A673 (cell line): ENCODE data around the gene CSNK1D.

Experiments
- EZH2 ChIP-seq: fragments of 200-600 bp; sonication (generic); IDR thresholded peaks from 2 replicates; pipeline ENCODE4 v1.6.1; 2017; ENCODE audit warnings: borderline replicate concordance, low read depth, mild to moderate bottlenecking, mixed read lengths, antibody characterized with exemption, low read length; ENCODE audit not compliant: poor library complexity, severe bottlenecking
- TF ChIP-seq, protein P1 (sequence below): fragments of 300-800, 200-600 bp; sonication (generic); conservative IDR thresholded peaks from 2 replicates; pipeline ENCODE4 v1.5.1; 2017; ENCODE audit warnings: low read depth, mild to moderate bottlenecking, antibody characterized with exemption, low read length, moderate library complexity, mixed read lengths

GRCh38 chr17:82235056-82235774 lies 38.3 kb downstream of the CSNK1D start:
- TF ChIP-seq, protein P1, sequence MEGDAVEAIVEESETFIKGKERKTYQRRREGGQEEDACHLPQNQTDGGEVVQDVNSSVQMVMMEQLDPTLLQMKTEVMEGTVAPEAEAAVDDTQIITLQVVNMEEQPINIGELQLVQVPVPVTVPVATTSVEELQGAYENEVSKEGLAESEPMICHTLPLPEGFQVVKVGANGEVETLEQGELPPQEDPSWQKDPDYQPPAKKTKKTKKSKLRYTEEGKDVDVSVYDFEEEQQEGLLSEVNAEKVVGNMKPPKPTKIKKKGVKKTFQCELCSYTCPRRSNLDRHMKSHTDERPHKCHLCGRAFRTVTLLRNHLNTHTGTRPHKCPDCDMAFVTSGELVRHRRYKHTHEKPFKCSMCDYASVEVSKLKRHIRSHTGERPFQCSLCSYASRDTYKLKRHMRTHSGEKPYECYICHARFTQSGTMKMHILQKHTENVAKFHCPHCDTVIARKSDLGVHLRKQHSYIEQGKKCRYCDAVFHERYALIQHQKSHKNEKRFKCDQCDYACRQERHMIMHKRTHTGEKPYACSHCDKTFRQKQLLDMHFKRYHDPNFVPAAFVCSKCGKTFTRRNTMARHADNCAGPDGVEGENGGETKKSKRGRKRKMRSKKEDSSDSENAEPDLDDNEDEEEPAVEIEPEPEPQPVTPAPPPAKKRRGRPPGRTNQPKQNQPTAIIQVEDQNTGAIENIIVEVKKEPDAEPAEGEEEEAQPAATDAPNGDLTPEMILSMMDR = no peak
- TF ChIP-seq EZH2 = no peak
